NCI-H1930 (cell line): ENCODE results near the gene TSPYL1.
A peak's percentile ranks its signal among the peaks of the same experiment; 100 is the strongest.
"Not testable (repeated sequence)": the region's sequence is repeated elsewhere in the genome, so short reads cannot be mapped to it uniquely, and the experiment has no call there.

Source experiments
- DNase-seq, 2 experiments: peaks; one replicate each; lab custom pipeline; 2025; lab: John Stamatoyannopoulos, UW

The TSPYL1 gene

GRCh38 chr6:116279232-116280160 is at the start of gene TSPYL1:
TSPYL1 (minus strand) TSS chr6:116279930; CDS start chr6:116279830, 100 bp downstream.
- DNase-seq: peak; percentile 87 to 93

DNA sequence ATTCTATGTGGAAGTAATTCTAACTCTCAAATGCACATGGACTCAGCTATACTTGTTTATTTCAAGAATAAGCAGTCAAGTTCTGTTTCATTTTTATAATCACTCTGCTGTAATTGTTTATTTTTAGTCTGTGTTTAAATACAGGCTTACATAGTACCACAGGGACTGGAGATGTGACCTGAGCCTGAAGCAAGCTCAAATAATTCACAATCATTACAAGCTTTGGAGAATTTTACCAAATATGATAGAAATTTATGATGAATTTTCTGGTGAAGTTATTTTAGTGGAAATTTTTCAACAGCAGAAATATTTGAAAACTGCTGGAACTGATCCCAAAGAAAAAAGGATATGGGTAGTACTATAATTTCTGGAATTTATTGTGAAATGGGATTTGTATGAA is 49.4 kb upstream of the TSPYL1 start:
- no peak for DNase-seq

GRCh38 chr6:116328528-116328903 is 48.8 kb upstream of the TSPYL1 start:
- no peak for DNase-seq

- no peak for DNase-seq
Observed at GRCh38 chr6:116327803-116328527, 48.2 kb upstream of the TSPYL1 start.

DNA sequence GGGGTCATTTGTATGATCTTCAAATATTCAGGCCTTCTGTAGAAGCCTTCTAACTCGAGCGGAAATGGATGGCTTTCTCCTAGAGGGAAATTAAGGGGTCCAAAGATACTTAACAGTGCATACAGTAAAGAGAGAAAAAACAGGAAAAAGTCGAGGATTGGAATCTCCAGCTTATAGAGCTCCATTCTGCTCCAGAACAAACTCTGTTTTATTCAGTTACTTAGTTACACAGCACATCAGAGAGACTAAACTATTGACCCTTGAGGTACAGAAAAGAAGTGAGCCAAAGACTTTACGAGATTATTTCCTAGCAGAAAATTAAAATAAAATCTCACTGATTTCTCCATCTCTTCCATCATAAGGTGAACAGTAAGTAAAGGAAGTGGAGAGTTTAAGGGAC is 47.3 kb upstream of the TSPYL1 start:
- no peak for DNase-seq

- no peak for DNase-seq
Observed at GRCh38 chr6:116326181-116326671, 46.5 kb upstream of the TSPYL1 start.

DNA sequence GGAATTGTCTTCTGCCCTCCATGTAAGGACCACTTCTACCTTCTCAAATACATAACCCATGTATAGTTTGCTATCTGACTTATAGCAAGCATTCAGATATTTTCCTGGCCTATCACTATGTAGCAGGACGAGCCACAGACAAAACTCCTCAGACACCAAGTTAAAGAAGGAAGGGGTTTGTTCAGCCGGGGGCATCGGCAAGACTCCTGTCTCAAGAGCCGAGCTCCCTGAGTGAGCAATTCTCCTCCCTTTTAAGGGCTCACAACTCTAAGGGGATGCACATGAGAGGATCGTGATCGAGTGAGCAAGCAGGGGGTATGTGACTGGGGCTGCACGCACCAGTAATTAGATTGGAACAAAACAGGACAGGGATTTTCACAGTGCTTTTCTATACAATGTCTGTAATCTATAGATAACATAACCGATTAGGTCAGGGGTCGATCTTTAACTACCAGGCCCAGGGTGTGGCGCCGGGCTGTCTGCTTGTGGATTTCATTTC is 46.0 kb upstream of the TSPYL1 start:
- not testable (repeated sequence) for DNase-seq

- DNase-seq: no peak
Observed at GRCh38 chr6:116323863-116324262, 44.1 kb upstream of the TSPYL1 start.

DNA sequence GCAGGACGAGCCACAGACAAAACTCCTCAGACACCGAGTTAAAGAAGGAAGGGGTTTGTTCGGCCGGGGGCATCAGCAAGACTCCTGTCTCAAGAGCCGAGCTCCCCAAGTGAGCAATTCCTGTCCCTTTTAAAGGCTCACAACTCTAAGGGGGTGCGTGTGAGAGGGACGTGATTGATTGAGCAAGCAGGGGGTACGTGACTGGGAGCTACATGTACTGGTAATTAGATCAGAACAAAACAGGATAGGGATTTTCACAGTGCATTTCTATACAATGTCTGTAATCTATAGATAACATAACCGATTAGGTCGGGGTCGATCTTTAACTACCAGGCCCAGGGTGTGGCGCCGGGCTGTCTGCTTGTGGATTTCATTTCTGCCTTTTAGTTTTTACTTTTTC is 42.2 kb upstream of the TSPYL1 start:
- not testable (repeated sequence) for DNase-seq

DNA sequence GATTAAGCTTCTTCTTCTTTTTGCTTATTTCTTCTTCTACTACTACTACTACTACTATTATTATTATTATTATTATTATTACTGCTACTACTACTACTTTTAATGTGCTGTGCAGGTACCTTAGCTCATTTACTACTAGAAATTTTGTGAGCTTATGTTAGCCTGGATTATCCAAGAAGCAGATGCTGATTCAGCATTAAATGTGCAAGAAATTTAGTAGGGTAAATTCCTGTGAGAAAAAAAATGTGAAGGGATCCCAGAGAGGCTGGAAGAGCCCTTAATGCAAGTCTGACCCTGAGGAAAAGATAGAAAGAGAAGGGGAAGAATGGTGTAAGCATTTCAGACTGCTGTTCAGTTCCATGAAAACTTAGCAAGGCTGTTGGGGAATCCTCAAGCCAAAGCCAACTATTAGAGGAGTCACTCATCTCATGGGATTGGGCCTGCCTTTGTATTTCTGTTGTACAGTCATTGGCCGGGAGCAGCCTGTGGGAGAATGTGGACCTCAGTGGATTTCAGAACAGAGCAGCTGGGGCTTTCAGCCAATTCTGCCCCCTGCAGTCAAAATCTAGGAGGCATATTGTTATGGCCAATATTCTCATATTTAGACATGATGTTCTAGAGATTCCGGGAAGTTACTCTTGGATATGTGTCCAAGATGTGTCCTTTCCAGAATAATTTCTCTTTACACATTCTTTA is 37.2 kb upstream of the TSPYL1 start:
- no peak for DNase-seq

GRCh38 chr6:116314878-116315277 is 35.1 kb upstream of the TSPYL1 start:
- no peak for DNase-seq

DNA sequence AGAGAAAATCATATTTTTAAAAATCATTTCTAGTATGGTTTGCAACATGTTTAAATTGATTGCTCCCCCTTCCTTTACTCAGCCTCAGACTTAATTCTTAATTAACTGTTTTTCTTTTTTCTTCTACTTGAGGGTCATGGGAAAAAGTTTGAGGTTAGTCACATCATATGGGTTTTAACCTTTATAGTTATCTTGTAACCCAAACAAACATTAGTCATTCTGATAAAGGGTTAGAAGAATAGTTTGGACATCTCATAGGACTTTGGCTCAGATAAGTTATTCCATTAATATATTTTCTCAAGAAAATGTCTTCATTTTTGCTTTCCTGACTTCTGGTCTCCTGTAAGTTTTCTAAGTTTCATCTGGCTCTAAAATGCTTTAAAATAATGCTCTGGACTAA is 34.5 kb upstream of the TSPYL1 start:
- DNase-seq: no peak

GRCh38 chr6:116313101-116313776 is 33.5 kb upstream of the TSPYL1 start:
- no peak for DNase-seq

GRCh38 chr6:116309657-116310056 is 29.9 kb upstream of the TSPYL1 start:
- no peak for DNase-seq

GRCh38 chr6:116309001-116309400 is 29.3 kb upstream of the TSPYL1 start:
- DNase-seq: no peak

- no peak for DNase-seq
Observed at GRCh38 chr6:116307633-116308032, 27.9 kb upstream of the TSPYL1 start.

GRCh38 chr6:116307001-116307400 is 27.3 kb upstream of the TSPYL1 start:
- DNase-seq: no peak

GRCh38 chr6:116304538-116305097 is 24.9 kb upstream of the TSPYL1 start:
- no peak for DNase-seq

- DNase-seq: no peak
Observed at GRCh38 chr6:116301104-116301503, 21.4 kb upstream of the TSPYL1 start.

DNA sequence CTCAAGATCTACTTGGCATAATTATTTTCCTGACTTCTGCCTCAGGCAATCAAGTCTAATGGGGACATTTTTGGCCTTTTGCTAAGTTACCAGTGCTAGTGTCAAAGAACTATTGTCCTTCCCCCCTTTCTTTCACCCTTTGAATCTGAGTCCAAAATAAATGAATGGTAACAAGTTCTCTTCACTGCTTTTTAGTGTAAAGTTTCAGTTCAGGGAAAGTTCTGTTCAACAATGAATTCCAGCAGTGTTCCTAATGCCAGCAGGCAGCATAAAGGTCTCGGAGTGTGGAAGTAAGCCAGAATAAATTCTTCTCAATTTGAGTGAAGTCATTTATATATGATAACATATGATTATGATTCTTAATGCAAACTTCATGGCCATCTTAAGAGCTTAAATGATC is 20.8 kb upstream of the TSPYL1 start:
- DNase-seq: no peak

GRCh38 chr6:116298973-116299372 is 19.2 kb upstream of the TSPYL1 start:
- DNase-seq: no peak
